SIG-M5 treated with dmso at 0.1 percent for 504 hours (cell line): ENCODE results near the gene CPNE7.

ENCODE experiments used
- DNase-seq: peaks from one replicate; lab custom pipeline; 2025; ENCODE audit not compliant: unreplicated experiment; lab: John Stamatoyannopoulos, UW

Gene CPNE7

GRCh38 chr16:89602273-89602951, 26.9 kb downstream of the CPNE7 start:
- peak; percentile 73 for DNase-seq

- no peak for DNase-seq
Measured at GRCh38 chr16:89602952-89603590, 27.5 kb downstream of the CPNE7 start.

- DNase-seq: no peak
Measured at GRCh38 chr16:89604764-89605163, 29.2 kb downstream of the CPNE7 start.

- DNase-seq: no peak
Measured at GRCh38 chr16:89605186-89605970, 29.8 kb downstream of the CPNE7 start.

- DNase-seq: no peak
Measured at GRCh38 chr16:89606006-89606405, 30.4 kb downstream of the CPNE7 start.

GRCh38 chr16:89607453-89607852, 31.9 kb downstream of the CPNE7 start:
- no peak for DNase-seq

- DNase-seq: no peak
Measured at GRCh38 chr16:89607937-89608740, 32.6 kb downstream of the CPNE7 start.

GRCh38 chr16:89610108-89610453, 34.5 kb downstream of the CPNE7 start:
- no peak for DNase-seq

GRCh38 chr16:89612415-89613166, 37.0 kb downstream of the CPNE7 start:
- no peak for DNase-seq

GRCh38 chr16:89613231-89613953, 37.8 kb downstream of the CPNE7 start, which contains the start of gene DPEP1:
TSS of gene DPEP1 (plus strand) at chr16:89613642. CDS start at chr16:89630411, 16,769 bp downstream.
- DNase-seq: no peak

GRCh38 chr16:89613954-89614459, 38.4 kb downstream of the CPNE7 start:
- DNase-seq: no peak

GRCh38 chr16:89615176-89615575, 39.6 kb downstream of the CPNE7 start:
- no peak for DNase-seq

GRCh38 chr16:89615596-89616090, 40.1 kb downstream of the CPNE7 start:
- no peak for DNase-seq

- DNase-seq: no peak
Measured at GRCh38 chr16:89616623-89617022, 41.1 kb downstream of the CPNE7 start.

- DNase-seq: no peak
Measured at GRCh38 chr16:89617036-89617435, 41.5 kb downstream of the CPNE7 start.

GRCh38 chr16:89618109-89618998, 42.8 kb downstream of the CPNE7 start:
- peak; percentile 5 for DNase-seq

GRCh38 chr16:89619840-89620239, 44.3 kb downstream of the CPNE7 start:
- DNase-seq: no peak

GRCh38 chr16:89620406-89620841, 44.9 kb downstream of the CPNE7 start:
- DNase-seq: no peak
